Measurements from ENCODE around the gene EVA1A.

The EVA1A gene

GRCh38 chr2:75539955-75540716 lies 20.6 kb downstream of the EVA1A start:
- no peak for TF ChIP-seq CTCF (conservative IDR thresholded peaks at IDR 0.05; ENCODE audit: control insufficient read depth, insufficient read depth, low read depth, low read length)
- no peak overlapping the region for H3K4me3 ChIP-seq (ENCODE audit: control insufficient read depth, low read depth, low read length)
- DNase-seq (ENCODE audit: low read depth) = peak; percentile 69

- no peak for TF ChIP-seq CTCF (conservative IDR thresholded peaks at IDR 0.05; ENCODE audit: control insufficient read depth, insufficient read depth, low read depth, low read length)
- H3K4me3 ChIP-seq (ENCODE audit: control insufficient read depth, low read depth, low read length) = no peak overlapping the region
- DNase-seq (ENCODE audit: low read depth) = peak; percentile 16
Measured at GRCh38 chr2:75538521-75539490, 21.9 kb downstream of the EVA1A start.

- no peak overlapping the region for H3K4me3 ChIP-seq (ENCODE audit: control insufficient read depth, low read depth, low read length)
- no peak for TF ChIP-seq CTCF (conservative IDR thresholded peaks at IDR 0.05; ENCODE audit: control insufficient read depth, insufficient read depth, low read depth, low read length)
- DNase-seq (ENCODE audit: low read depth) = no peak
Measured at GRCh38 chr2:75537658-75538057, 23.1 kb downstream of the EVA1A start.

GRCh38 chr2:75533135-75533534 lies 27.6 kb downstream of the EVA1A start:
- H3K4me3 ChIP-seq (ENCODE audit: control insufficient read depth, low read depth, low read length) = no peak overlapping the region
- TF ChIP-seq CTCF (conservative IDR thresholded peaks at IDR 0.05; ENCODE audit: control insufficient read depth, insufficient read depth, low read depth, low read length) = no peak
- DNase-seq (ENCODE audit: low read depth) = no peak

GRCh38 chr2:75532488-75532887 lies 28.3 kb downstream of the EVA1A start:
- TF ChIP-seq CTCF (conservative IDR thresholded peaks at IDR 0.05; ENCODE audit: control insufficient read depth, insufficient read depth, low read depth, low read length) = no peak
- no peak overlapping the region for H3K4me3 ChIP-seq (ENCODE audit: control insufficient read depth, low read depth, low read length)
- DNase-seq (ENCODE audit: low read depth) = no peak

- no peak overlapping the region for H3K4me3 ChIP-seq (ENCODE audit: control insufficient read depth, low read depth, low read length)
- no peak for DNase-seq (ENCODE audit: low read depth)
- TF ChIP-seq CTCF (conservative IDR thresholded peaks at IDR 0.05; ENCODE audit: control insufficient read depth, insufficient read depth, low read depth, low read length) = no peak
Measured at GRCh38 chr2:75528221-75528977, 32.3 kb downstream of the EVA1A start.
